Adrenal gland (tissue), 5 donors: Measurements from ENCODE around the gene CA5A.

ENCODE experiments used
- CTCF ChIP-seq, 6 experiments: fragments of 450-650 bp in 4 of 6; fragments of 200-600 bp in 2 of 6; sonication (generic) in 1 of 6; IDR thresholded peaks; 1 replicate in 5 of 6; 2 replicates in 1 of 6; pipeline versions ENCODE4 v1.5.1 to v1.8.0; 2016 to 2021; ENCODE audit warnings: antibody characterized with exemption in 6 of 6, mild to moderate bottlenecking in 2 of 6, moderate library complexity in 1 of 6
- POLR2A ChIP-seq, 2 donors: fragments of 450-650 bp; IDR thresholded peaks; one replicate each; pipeline ENCODE4 v1.6.1; 2017; ENCODE audit warnings: antibody characterized with exemption in 2 of 2, mild to moderate bottlenecking in 2 of 2, moderate library complexity in 1 of 2
- donor health status: DM: no; HTN: no; CAD: no.

- TF ChIP-seq CTCF (IDR thresholded peaks at IDR 0.05) (no peak), POLR2A (IDR thresholded peaks at IDR 0.05) (no peak)
Measured at GRCh38 chr16:87954361-87954760, 18.0 kb upstream of the CA5A start.
